ENCODE data around the gene GPX4. TPM values are rescaled to one million over a fixed set of nuclear protein-coding genes. Genes with fewer than 3 reads are reported as not detected.

Gene GPX4
- total RNA-seq, 6 donors from 2014 or later = 370 to 717 (median 484) TPM

- H3K4me3 ChIP-seq = no peak overlapping the region
- peaks cover 21 to 33% (median 24%) of the 10 kb centered on the region in 4 donors for H3K4me1 ChIP-seq
- peaks cover 9 to 80% (median 55%) of the 10 kb centered on the region in 4 donors for H3K36me3 ChIP-seq
- ATAC-seq (ENCODE audit: low FRiP score in 2 of 2) (no peak), DNase-seq (peak in 1 of 2 donors; percentile 70)
- 86% methylated on average over 11 of the region's 13 CpGs; no CpG with 5 or more reads in 1 of the 2 donors for WGBS, 2 donors
- H3K27me3 ChIP-seq = no peaks in the 10 kb centered on the region
- H3K27ac ChIP-seq = peak overlapping the region in 1 of 4 donors; percentile 69
- no peak for TF ChIP-seq POLR2AphosphoS5 (IDR thresholded peaks at IDR 0.05)
- no peak for TF ChIP-seq CTCF (IDR thresholded peaks at IDR 0.05)
- TF ChIP-seq POLR2A (IDR thresholded peaks at IDR 0.05) = no peak
- TF ChIP-seq EP300 (IDR thresholded peaks at IDR 0.05) = no peak
- H3K9me3 ChIP-seq = no peaks in the 10 kb centered on the region
Measured at GRCh38 chr19:1146412-1146699, 42.6 kb downstream of the GPX4 start.

GRCh38 chr19:1146858-1147780 lies 43.3 kb downstream of the GPX4 start:
- peaks cover 26 to 40% (median 30%) of the 10 kb centered on the region in 4 donors for H3K4me1 ChIP-seq
- ATAC-seq (ENCODE audit: low FRiP score in 2 of 2) (no peak), DNase-seq (peak in 1 of 2 donors; percentile 77)
- H3K36me3 ChIP-seq = peaks cover 9 to 82% (median 57%) of the 10 kb centered on the region in 4 donors
- TF ChIP-seq POLR2AphosphoS5 (IDR thresholded peaks at IDR 0.05) = no peak
- no peak for TF ChIP-seq CTCF (IDR thresholded peaks at IDR 0.05)
- TF ChIP-seq EP300 (IDR thresholded peaks at IDR 0.05) = no peak
- no peak for TF ChIP-seq POLR2A (IDR thresholded peaks at IDR 0.05)
- no peaks in the 10 kb centered on the region for H3K9me3 ChIP-seq
- H3K4me3 ChIP-seq = no peak overlapping the region
- H3K27ac ChIP-seq = peak overlapping the region in 3 of 4 donors; percentile 42 to 69 (median 61)
- WGBS, 2 donors = 86 to 92% methylated on average over 9 to 36 of the region's 38 CpGs
- H3K27me3 ChIP-seq = no peaks in the 10 kb centered on the region

- peak overlapping the region in 3 of 4 donors; percentile 42 to 69 (median 61) for H3K27ac ChIP-seq
- H3K27me3 ChIP-seq = no peaks in the 10 kb centered on the region
- H3K9me3 ChIP-seq = no peaks in the 10 kb centered on the region
- peaks cover 34 to 49% (median 38%) of the 10 kb centered on the region in 4 donors for H3K4me1 ChIP-seq
- 93 to 99% methylated on average over 10 to 12 of the region's 15 CpGs for WGBS, 2 donors
- TF ChIP-seq CTCF (IDR thresholded peaks at IDR 0.05) = no peak
- no peak for TF ChIP-seq EP300 (IDR thresholded peaks at IDR 0.05)
- TF ChIP-seq POLR2AphosphoS5 (IDR thresholded peaks at IDR 0.05) = no peak
- TF ChIP-seq POLR2A (IDR thresholded peaks at IDR 0.05) = no peak
- peaks cover 6 to 79% (median 58%) of the 10 kb centered on the region in 4 donors for H3K36me3 ChIP-seq
- DNase-seq = peak in 1 of 2 donors; percentile 75
- ATAC-seq (ENCODE audit: low FRiP score in 2 of 2) = no peak
- H3K4me3 ChIP-seq = no peak overlapping the region
Measured at GRCh38 chr19:1147934-1148549, 44.2 kb downstream of the GPX4 start.

GRCh38 chr19:1149259-1150045 lies 45.7 kb downstream of the GPX4 start:
- Histone ChIP-seq H3K9me3 (no peaks in the 10 kb centered on the region), H3K36me3 (peaks cover 5 to 73% (median 54%) of the 10 kb centered on the region in 4 donors), H3K27me3 (no peaks in the 10 kb centered on the region), H3K27ac (peak overlapping the region in 3 of 4 donors; percentile 86 to 98 (median 96)), H3K4me3 (no peak overlapping the region), H3K4me1 (peaks cover 48 to 62% (median 52%) of the 10 kb centered on the region in 4 donors)
- 96 to 97% methylated on average over 18 to 32 of the region's 39 CpGs for WGBS, 2 donors
- ATAC-seq (ENCODE audit: low FRiP score in 2 of 2) (no peak), DNase-seq (peak in 1 of 2 donors; percentile 75)
- no peak for TF ChIP-seq POLR2A (IDR thresholded peaks at IDR 0.05)
- no peak for TF ChIP-seq POLR2AphosphoS5 (IDR thresholded peaks at IDR 0.05)
- no peak for TF ChIP-seq EP300 (IDR thresholded peaks at IDR 0.05)
- TF ChIP-seq CTCF (IDR thresholded peaks at IDR 0.05) = no peak
